H9 (cell line): Measurements from ENCODE around the gene IGDCC3. TPM values are rescaled to one million over a fixed set of nuclear protein-coding genes. Genes with fewer than 3 reads are reported as not detected.

Source experiments
- DNase-seq: peaks from one replicate; pipeline ENCODE4 v3.0.0-alpha.2; 2017
- H2AFZ ChIP-seq: one replicate; pipeline ENCODE4 v1.6.1; 2013; ENCODE audit warnings: mild to moderate bottlenecking, low read length, control low read depth, moderate library complexity
- H2AK5ac ChIP-seq: 2 replicates; pipeline ENCODE4 v1.6.1; 2013; ENCODE audit warnings: low read length, control low read depth, mixed read lengths; ENCODE audit not compliant: insufficient read length
- H2BK120ac ChIP-seq: one replicate; pipeline ENCODE4 v1.6.1; 2013; ENCODE audit warnings: low read depth, mild to moderate bottlenecking, low read length, control low read depth, inconsistent platforms; ENCODE audit not compliant: poor library complexity, severe bottlenecking
- H2BK12ac ChIP-seq: 2 replicates; pipeline ENCODE4 v1.6.1; 2013; ENCODE audit warnings: low read length, control low read depth, mixed read lengths, low read depth; ENCODE audit not compliant: insufficient read length
- H2BK15ac ChIP-seq: 2 replicates; pipeline ENCODE4 v1.6.1; 2013; ENCODE audit warnings: low read depth, low read length, control low read depth
- H2BK20ac ChIP-seq: one replicate; pipeline ENCODE4 v1.6.1; 2013; ENCODE audit warnings: low read depth, mild to moderate bottlenecking, low read length, control low read depth, inconsistent platforms; ENCODE audit not compliant: poor library complexity, severe bottlenecking
- H2BK5ac ChIP-seq: 2 replicates; pipeline ENCODE4 v1.6.1; 2013; ENCODE audit warnings: low read length, control low read depth, mixed read lengths; ENCODE audit not compliant: insufficient read length
- H3K14ac ChIP-seq: 2 replicates; pipeline ENCODE4 v1.6.1; 2013; ENCODE audit warnings: low read length, control low read depth; ENCODE audit not compliant: insufficient read depth
- H3K18ac ChIP-seq: 2 replicates; pipeline ENCODE4 v1.6.1; 2013; ENCODE audit warnings: low read depth, mild to moderate bottlenecking, mixed read lengths, low read length, control low read depth; ENCODE audit not compliant: insufficient read length
- H3K23ac ChIP-seq: 2 replicates; pipeline ENCODE4 v1.6.1; 2013; ENCODE audit warnings: low read length, control low read depth, mixed read lengths, low read depth; ENCODE audit not compliant: insufficient read length
- H3K23me2 ChIP-seq: 2 replicates; pipeline ENCODE4 v1.6.1; 2013; ENCODE audit warnings: low read depth, mild to moderate bottlenecking, mixed read lengths, low read length, control low read depth; ENCODE audit not compliant: insufficient read length, poor library complexity, severe bottlenecking
- H3K27ac ChIP-seq: 2 replicates; pipeline ENCODE4 v1.5.1; 2013; ENCODE audit warnings: low read length, control low read depth, mixed read lengths, low read depth; ENCODE audit not compliant: insufficient read length
- H3K27me3 ChIP-seq: 2 replicates; pipeline ENCODE4 v1.6.1; 2013; ENCODE audit warnings: low read length, control low read depth, inconsistent platforms; ENCODE audit not compliant: insufficient read depth
- H3K4ac ChIP-seq: 2 replicates; pipeline ENCODE4 v1.6.1; 2013; ENCODE audit warnings: low read depth, mild to moderate bottlenecking, control low read depth, inconsistent platforms, low read length, moderate library complexity
- H3K4me1 ChIP-seq: 2 replicates; pipeline ENCODE4 v1.6.1; 2013; ENCODE audit warnings: low read length, control low read depth, inconsistent platforms; ENCODE audit not compliant: insufficient read depth
- H3K4me2 ChIP-seq: 2 replicates; pipeline ENCODE4 v1.6.1; 2013; ENCODE audit warnings: low read length, control low read depth, mixed read lengths; ENCODE audit not compliant: insufficient read length, insufficient read depth
- H3K56ac ChIP-seq: 2 replicates; pipeline ENCODE4 v1.6.1; 2013; ENCODE audit warnings: low read depth, mild to moderate bottlenecking, mixed read lengths, low read length, control low read depth; ENCODE audit not compliant: insufficient read length
- H3K79me1 ChIP-seq: 2 replicates; pipeline ENCODE4 v1.6.1; 2013; ENCODE audit warnings: low read depth, mild to moderate bottlenecking, moderate library complexity, low read length, control low read depth, inconsistent platforms; ENCODE audit not compliant: insufficient read depth, poor library complexity, severe bottlenecking
- H3K79me2 ChIP-seq: 2 replicates; pipeline ENCODE4 v1.6.1; 2013; ENCODE audit warnings: low read length, control low read depth, inconsistent platforms; ENCODE audit not compliant: insufficient read depth
- H3K9ac ChIP-seq: 2 replicates; pipeline ENCODE4 v1.6.1; 2013; ENCODE audit warnings: low read length, control low read depth, mixed read lengths; ENCODE audit not compliant: insufficient read length; ENCODE audit errors: extremely low read depth
- H3K9me3 ChIP-seq: one replicate; pipeline ENCODE4 v1.6.1; 2013; ENCODE audit warnings: low read depth, low read length, inconsistent platforms; ENCODE audit not compliant: control insufficient read depth
- H3T11ph ChIP-seq: one replicate; pipeline ENCODE4 v1.6.1; 2013; ENCODE audit warnings: mild to moderate bottlenecking, low read length, control low read depth, inconsistent platforms
- H4K20me1 ChIP-seq: one replicate; pipeline ENCODE4 v1.6.1; 2013; ENCODE audit not compliant: control insufficient read depth, insufficient read length, insufficient read depth
- H4K5ac ChIP-seq: 2 replicates; pipeline ENCODE4 v1.6.1; 2013; ENCODE audit warnings: low read depth, mild to moderate bottlenecking, mixed read lengths, low read length, control low read depth; ENCODE audit not compliant: insufficient read length
- H4K8ac ChIP-seq: replicated peaks from 2 replicates; pipeline ENCODE4 v1.6.1; 2013; ENCODE audit warnings: low read length, control low read depth, mixed read lengths, low read depth; ENCODE audit not compliant: insufficient read length
- H4K91ac ChIP-seq: 2 replicates; pipeline ENCODE4 v1.6.1; 2013; ENCODE audit warnings: low read depth, mild to moderate bottlenecking, moderate library complexity, mixed read lengths, low read length, control low read depth; ENCODE audit not compliant: insufficient read length
- H3K27ac Mint-ChIP-seq, 3 experiments: 2 replicates in 2 of 3; 3 replicates in 1 of 3; pipeline ENCODE4 v1.8.0; 2020 to 2021; ENCODE audit warnings: mixed read lengths in 3 of 3, mild to moderate bottlenecking in 1 of 3, moderate library complexity in 1 of 3
- H3K27me3 Mint-ChIP-seq: 2 replicates; pipeline ENCODE4 v1.8.0; 2021; ENCODE audit warnings: low read depth, mild to moderate bottlenecking, moderate library complexity, mixed read lengths
- H3K36me3 Mint-ChIP-seq, 3 experiments: 2 replicates in 2 of 3; 3 replicates in 1 of 3; pipeline ENCODE4 v1.8.0; 2020 to 2021; ENCODE audit warnings: low read depth in 3 of 3, mixed read lengths in 3 of 3; ENCODE audit not compliant: insufficient read depth in 1 of 3
- H3K4me1 Mint-ChIP-seq, 2 experiments: 2 replicates each; pipeline ENCODE4 v1.8.0; 2020; ENCODE audit warnings: mixed read lengths in 2 of 2
- H3K4me3 Mint-ChIP-seq, 2 experiments: 2 replicates in 1 of 2; 3 replicates in 1 of 2; pipeline ENCODE4 v1.8.0; 2020 to 2021; ENCODE audit warnings: mild to moderate bottlenecking in 2 of 2, mixed read lengths in 2 of 2, moderate library complexity in 1 of 2
- H3K9me3 Mint-ChIP-seq, 2 experiments: 2 replicates in 1 of 2; 3 replicates in 1 of 2; pipeline ENCODE4 v1.8.0; 2020; ENCODE audit warnings: mild to moderate bottlenecking in 2 of 2, mixed read lengths in 2 of 2, moderate library complexity in 1 of 2
- WGBS: extraction: QIAGEN DNeasy Blood & Tissue Kit; methylation state at CpG from one replicate; pipeline ENCODE4 v1.1.7; 2013; ENCODE audit warnings: missing lambda C conversion rate, low lambda C conversion rate, mixed read lengths; ENCODE audit not compliant: insufficient read length; ENCODE audit errors: extremely low coverage; 5-methylcytosine and 5-hydroxymethylcytosine counted together
- total RNA-seq: library from RNA; stranded (reverse); gene quantifications from 2 replicates; pipeline ENCODE4 v1.2.1, GENCODE V29; 2021
- TF ChIP-seq, protein P1 (sequence below): fragments of 200-600 bp; sonication (generic); conservative IDR thresholded peaks from 3 replicates; pipeline ENCODE4 v1.8.0; 2021; ENCODE audit warnings: antibody characterized with exemption, mild to moderate bottlenecking

The IGDCC3 gene
- total RNA-seq, 1 experiment from 2014 or later, result 18.9 TPM

DNA sequence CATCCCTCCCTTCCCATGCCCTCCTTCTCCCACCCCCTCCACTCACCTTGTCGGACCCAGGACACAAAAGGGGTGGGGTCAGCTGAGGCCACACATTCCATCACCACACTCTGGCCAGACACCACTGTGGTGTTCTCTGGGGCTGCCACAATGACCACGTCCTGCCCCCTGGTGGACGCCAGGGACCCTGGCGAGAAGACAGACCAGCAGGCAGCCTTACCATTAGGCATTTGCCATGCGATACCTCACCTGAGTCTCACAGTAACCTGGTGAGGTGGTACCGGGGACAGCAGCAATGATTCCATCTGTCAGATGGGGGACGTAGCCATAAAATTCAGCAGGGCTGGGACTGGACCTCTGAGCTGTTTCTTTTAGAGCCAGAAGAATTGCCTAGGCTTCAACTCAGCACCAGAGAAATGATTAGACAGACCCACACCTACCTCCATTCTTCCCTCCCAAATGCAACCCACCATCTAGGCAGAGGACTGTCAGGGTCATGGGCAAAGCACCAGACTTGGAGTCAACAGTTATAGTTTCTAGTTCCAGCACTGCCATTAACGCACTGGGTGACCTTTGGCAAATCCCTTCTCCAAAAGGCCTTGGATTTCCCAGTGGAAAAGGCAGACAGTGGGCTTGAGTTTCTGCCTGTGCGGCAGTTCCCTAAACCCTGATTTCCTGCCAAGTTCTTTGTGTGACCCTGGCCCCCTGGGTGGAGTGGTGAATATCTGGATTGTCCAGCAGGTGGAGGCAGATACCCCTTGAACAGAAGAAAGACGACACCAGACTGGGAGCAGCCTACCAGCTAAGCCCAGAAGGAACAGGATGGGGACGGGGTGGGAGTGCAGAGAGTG, 23.2 kb upstream of the IGDCC3 start:
- Histone ChIP-seq H3K4ac (no peak overlapping the region), H2BK120ac (no peak overlapping the region), H3K27ac (no peak overlapping the region), H2BK5ac (no peak overlapping the region), H3K9me3 (no peaks in the 10 kb centered on the region), H3K4me1 (peaks cover 3% of the 10 kb centered on the region; the same call in 1 of the 2 replicates), H3K56ac (no peak overlapping the region), H2AK5ac (no peak overlapping the region), H3K23ac (no peak overlapping the region), H3K14ac (no peak overlapping the region), H2BK20ac (no peak overlapping the region), H3K23me2 (peaks cover 7% of the 10 kb centered on the region), H2BK12ac (no peak overlapping the region), H3K4me2 (peak overlapping the region; percentile 4), H4K8ac (no peak overlapping the region), H4K5ac (no peak overlapping the region), H3T11ph (no peak overlapping the region), H3K27me3 (peaks cover 15% of the 10 kb centered on the region; the same call in 1 of the 2 replicates), H2AFZ (no peak overlapping the region), H3K18ac (no peak overlapping the region), H3K9ac (no peak overlapping the region), H2BK15ac (no peak overlapping the region), H3K79me1 (no peaks in the 10 kb centered on the region), H4K20me1 (no peaks in the 10 kb centered on the region), H4K91ac (no peak overlapping the region), H3K79me2 (no peaks in the 10 kb centered on the region; the same call in 1 of the 2 replicates)
- Mint-ChIP-seq H3K4me1 (peaks cover 28 to 50% of the 10 kb centered on the region in 2 experiments), H3K27ac (peak overlapping the region; percentile 52 to 93 (median 71); a peak in 5 of 7 replicates), H3K27me3 (peaks cover 12% of the 10 kb centered on the region), H3K36me3 (peaks cover 5 to 10% (median 5%) of the 10 kb centered on the region in 3 experiments; a peak in 6 of 7 replicates), H3K4me3 (peak overlapping the region in 1 of 2 experiments; percentile 42; a peak in 2 of 5 replicates), H3K9me3 (no peaks in the 10 kb centered on the region; a peak in 1 of 5 replicates)
- TF ChIP-seq, protein P1, sequence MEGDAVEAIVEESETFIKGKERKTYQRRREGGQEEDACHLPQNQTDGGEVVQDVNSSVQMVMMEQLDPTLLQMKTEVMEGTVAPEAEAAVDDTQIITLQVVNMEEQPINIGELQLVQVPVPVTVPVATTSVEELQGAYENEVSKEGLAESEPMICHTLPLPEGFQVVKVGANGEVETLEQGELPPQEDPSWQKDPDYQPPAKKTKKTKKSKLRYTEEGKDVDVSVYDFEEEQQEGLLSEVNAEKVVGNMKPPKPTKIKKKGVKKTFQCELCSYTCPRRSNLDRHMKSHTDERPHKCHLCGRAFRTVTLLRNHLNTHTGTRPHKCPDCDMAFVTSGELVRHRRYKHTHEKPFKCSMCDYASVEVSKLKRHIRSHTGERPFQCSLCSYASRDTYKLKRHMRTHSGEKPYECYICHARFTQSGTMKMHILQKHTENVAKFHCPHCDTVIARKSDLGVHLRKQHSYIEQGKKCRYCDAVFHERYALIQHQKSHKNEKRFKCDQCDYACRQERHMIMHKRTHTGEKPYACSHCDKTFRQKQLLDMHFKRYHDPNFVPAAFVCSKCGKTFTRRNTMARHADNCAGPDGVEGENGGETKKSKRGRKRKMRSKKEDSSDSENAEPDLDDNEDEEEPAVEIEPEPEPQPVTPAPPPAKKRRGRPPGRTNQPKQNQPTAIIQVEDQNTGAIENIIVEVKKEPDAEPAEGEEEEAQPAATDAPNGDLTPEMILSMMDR, result peak; percentile 79
- WGBS, result no CpG with 5 or more reads among the region's 11 CpGs
- peak; percentile 94 for DNase-seq
